Esophagus muscularis mucosa (tissue), 4 donors: Measurements from ENCODE around the gene ARMC9.

Experiments
- EP300 ChIP-seq: sonication (generic); formaldehyde crosslinking; IDR thresholded peaks from one replicate; pipeline ENCODE4 v1.6.1; 2017; ENCODE audit warnings: antibody characterized with exemption
- POLR2A ChIP-seq: fragments of 450-650 bp; IDR thresholded peaks from one replicate; pipeline ENCODE4 v1.6.1; 2017; ENCODE audit warnings: antibody characterized with exemption, moderate library complexity, mild to moderate bottlenecking, low read depth
- POLR2AphosphoS5 ChIP-seq, 2 donors: sonication (generic); formaldehyde crosslinking; IDR thresholded peaks; one replicate each; pipeline ENCODE4 v1.6.1; 2017; ENCODE audit warnings: antibody characterized with exemption in 2 of 2
- TF ChIP-seq, protein P1 (sequence below), 3 experiments: fragments of 200-600 bp in 2 of 3; fragments of 450-650 bp in 1 of 3; sonication (generic) in 2 of 3; IDR thresholded peaks; one replicate each; pipeline ENCODE4 v1.5.1; 2017 to 2019; ENCODE audit warnings: antibody characterized with exemption in 3 of 3, mild to moderate bottlenecking in 2 of 3, moderate library complexity in 1 of 3

DNA sequence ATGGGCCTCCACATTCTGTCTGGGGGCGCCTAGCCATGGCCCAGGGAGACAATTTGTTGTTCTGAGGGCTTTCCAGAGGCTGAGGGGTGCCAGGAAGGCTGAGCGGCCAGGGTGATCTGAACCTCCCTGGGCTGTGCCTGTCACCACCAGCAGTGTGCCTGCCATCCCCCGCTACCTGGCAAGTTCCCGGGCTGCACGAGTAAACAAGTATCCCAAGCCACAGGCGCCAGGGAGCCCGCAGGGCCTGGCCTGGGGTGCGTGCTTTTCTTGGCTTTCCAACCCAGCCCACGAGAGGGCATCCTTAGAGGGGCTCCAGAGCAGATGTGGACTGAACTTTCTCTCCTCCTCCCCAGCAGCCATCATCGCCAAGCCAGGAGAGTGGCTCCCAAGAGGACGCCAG, 162.0 kb downstream of the ARMC9 start:
- TF ChIP-seq POLR2A (no peak), EP300 (no peak), POLR2AphosphoS5 (IDR thresholded peaks at IDR 0.05) (no peak)
- TF ChIP-seq, protein P1, sequence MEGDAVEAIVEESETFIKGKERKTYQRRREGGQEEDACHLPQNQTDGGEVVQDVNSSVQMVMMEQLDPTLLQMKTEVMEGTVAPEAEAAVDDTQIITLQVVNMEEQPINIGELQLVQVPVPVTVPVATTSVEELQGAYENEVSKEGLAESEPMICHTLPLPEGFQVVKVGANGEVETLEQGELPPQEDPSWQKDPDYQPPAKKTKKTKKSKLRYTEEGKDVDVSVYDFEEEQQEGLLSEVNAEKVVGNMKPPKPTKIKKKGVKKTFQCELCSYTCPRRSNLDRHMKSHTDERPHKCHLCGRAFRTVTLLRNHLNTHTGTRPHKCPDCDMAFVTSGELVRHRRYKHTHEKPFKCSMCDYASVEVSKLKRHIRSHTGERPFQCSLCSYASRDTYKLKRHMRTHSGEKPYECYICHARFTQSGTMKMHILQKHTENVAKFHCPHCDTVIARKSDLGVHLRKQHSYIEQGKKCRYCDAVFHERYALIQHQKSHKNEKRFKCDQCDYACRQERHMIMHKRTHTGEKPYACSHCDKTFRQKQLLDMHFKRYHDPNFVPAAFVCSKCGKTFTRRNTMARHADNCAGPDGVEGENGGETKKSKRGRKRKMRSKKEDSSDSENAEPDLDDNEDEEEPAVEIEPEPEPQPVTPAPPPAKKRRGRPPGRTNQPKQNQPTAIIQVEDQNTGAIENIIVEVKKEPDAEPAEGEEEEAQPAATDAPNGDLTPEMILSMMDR (IDR thresholded peaks at IDR 0.05) = no peak
